HG02798 (cell line): Measurements from ENCODE around the gene EMILIN3.

ENCODE experiments used
- ATAC-seq: cut with Tn5 transposase; IDR thresholded peaks from one replicate; pipeline ENCODE4 v1.9.1; 2021; ENCODE audit warnings: mild to moderate bottlenecking; ENCODE audit not compliant: unreplicated experiment, poor library complexity

Gene EMILIN3

DNA sequence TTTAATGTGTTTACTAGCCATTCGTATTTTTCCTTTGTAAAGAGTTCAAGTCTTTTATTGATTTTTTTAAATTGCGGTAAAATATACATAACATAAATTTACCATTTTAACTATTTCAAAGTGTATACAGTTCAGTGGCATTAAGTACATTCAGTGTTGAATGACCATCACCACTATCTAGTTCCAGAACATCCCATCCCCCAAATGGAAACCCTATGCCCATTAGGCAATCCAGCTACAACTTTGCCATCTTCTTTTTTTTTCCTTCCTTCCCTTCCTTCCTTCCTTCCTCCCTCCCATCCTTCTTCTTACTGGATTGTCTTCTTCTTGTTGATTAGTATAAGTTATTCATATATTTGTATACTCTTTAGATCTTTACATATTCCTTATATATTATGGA, 17.4 kb downstream of the EMILIN3 start:
- no peak for ATAC-seq

DNA sequence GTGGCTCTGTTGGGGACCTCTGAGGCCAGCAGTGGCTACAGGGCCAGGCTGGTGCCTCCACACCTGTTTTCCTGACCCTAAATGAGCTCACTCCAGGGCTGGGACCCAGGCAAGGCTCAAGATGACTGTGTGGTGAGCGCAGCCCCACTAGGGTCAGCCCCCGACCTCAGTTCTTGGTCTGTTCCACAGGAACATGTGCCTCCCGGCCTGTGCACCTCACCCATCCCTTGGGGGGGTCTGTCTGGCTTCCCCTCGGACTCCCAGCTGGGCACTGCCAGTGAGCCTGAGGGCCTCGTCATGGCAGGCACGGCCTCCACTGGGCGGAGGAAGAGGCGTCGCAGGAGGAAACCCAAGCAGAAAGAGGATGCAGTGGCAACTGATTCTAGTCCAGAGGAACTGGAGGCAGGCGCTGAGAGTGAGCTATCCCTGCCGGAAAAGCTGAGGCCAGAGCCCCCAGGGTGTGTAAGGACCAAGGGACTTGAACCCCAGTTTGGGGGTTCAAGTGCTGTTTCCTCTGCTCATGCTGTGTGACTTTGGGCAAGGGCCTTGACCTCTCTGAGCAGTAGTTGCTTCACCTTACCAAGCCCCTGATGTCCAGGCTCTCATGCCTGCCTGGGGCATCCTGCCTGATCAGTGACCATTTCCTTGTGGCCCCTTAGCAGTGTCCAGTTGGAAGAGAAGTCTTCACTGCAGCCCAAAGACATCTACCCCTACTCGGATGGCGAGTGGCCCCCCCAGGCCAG, 18.0 kb downstream of the EMILIN3 start:
- ATAC-seq, result no peak

DNA sequence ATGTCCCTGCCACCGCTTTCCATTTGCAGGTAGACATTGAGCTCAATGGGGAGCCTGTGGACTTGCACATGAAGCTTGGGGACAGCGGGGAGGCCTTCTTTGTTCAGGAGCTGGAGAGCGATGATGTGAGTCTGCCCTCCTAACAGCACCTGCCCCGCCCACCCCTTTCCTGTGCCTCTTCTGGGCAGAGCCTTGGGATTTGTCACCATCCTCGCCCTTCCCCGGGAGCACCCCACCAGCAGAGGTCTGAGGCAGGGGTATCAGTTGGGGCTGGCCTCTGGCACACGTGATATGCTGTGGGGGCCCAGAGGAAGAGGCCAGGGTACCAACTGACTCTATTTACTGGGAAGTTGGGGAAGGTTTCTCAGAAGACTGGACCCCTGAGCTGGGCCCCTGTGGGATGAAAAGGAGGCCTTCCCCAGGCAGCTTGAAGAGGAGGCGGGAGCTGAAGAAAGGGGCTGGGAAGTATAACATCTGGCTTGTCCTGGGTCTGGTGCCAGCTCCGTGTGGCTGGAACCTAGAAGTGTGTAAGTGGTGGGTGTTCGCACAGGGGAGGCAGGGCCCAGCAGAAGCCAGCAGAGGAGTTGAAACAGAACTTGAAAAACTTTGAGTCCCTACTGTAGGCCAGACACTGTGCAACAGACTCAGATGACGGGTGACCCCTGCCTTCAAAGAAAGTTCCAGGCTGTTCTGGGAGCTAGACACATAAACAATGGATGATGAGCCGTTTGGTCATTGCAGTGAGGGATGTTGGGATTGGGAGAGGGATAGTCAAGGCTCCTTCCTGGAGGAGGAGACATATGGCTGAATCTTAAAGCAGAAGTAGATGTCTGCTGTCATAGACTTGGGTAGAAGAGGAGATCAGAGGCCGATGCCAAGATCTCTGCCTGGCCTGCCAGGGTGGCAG, 18.8 kb downstream of the EMILIN3 start:
- ATAC-seq, result no peak

DNA sequence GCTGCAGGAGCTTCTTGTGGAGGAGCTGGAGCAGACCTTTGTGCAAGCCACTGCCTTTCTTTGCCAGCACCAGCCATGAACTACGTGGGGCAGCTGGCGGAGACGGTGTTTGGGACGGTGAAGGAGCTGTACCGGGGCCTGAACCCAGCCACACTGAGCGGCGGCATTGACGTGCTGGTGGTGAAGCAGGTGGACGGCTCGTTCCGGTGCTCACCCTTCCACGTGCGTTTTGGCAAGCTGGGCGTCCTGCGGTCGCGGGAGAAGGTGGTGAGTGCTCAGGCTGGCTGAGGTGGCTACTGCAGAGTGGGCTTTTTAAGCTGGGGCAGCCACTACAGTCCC, 20.9 kb downstream of the EMILIN3 start:
- ATAC-seq, result no peak

DNA sequence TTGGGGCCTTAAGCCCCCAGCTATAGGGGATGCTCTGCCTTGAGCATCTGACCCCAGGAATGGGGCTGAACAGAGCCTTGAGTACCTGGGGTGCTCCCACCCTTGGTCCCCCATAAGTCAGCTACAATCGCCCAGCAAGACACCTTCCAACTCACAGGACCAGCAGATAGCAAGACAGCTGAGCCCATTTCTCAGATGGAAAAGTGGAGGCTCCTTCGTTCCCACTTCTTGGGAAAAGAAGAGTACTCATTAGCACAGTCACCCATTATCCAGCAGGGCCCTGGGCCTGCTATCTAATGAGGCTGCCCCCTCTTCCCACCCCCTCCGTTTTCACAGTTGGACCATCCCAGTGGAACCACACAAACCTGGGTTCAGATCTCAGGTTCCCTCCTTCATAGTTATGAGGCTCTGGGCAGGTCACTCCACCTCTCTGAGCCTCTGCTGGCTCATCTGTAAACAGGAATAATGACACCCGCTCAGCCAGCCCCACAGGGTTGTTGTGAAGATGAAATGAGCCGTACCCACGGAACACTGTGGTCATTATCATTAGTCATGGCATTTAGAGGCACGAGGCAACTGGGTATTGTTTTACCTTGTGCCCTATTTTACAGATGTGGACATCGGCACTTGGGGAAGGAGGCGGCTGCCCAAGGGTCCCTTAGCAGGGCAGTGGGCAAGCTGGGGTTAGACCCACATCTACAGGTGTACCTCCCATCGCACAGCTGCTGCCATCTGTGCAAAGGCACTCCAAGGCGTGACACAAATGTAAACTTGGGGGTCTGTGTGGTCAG, 21.5 kb downstream of the EMILIN3 start:
- ATAC-seq, result no peak

DNA sequence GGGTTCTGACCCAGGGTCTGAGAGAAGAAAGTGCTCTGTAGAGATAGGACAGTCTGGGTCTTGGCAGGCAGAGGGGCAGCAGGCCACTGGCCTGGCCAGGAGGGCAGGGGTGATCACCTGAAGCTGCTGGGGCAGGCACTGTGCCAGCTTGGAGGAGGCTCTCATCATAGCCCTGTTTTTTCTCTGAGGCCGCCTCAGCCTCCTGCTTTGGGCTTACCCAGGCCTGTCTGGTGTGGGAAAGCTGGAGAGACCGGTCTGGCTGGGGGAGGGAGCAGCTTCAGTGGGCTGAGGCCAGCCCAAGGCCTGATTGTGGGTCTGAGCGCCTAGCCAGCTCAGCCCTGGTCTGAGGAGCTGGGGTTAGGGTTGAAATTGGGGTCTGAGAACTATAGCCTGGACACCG, 22.1 kb downstream of the EMILIN3 start:
- ATAC-seq, result no peak

DNA sequence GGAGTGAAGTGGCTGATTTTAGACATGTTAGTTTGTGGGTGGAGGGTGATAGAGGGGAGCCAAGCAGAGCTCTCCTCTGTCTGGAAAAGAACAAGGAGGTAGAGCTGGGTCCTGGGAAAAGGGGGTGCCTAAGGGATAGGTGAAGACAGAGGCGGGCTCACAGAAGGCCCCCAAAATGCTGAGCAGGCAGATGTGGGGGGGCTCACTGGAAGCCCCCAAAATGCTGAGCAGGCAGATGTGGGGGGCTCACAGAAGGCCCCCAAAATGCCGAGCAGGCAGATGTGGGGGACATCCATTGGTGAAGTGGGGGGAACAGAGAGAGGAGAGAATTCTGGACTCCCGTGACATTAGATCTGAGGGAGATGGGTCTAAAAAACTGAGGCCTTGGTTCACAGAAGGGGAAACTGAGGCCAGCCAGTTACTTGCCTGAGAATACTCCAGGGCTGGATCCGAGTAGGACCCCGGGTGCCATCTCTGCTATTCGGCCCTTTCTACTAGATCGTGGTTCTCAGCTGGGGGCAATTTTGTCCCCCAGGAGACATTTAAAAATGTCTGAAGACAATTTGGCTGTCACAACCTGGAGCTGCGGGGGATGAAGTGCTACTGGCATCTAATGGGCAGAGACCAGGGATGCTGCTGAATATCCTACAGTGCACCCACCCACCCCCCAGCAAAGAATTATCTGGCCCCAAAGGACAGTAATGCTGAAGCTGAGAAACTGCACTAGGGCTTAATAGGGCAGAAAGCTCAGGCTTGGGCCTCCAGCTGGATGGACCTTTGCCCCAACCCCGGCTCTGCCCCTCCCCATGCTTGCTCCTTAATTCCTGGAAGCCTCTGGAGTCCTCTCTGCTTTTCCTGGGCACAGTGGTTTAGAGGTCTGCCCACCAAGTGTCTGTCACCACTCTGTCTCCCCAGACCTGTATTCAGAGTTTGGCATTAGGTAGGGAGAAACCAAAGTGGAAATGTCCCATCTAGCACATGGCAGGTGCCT, 23.8 kb downstream of the EMILIN3 start:
- ATAC-seq, result no peak

DNA sequence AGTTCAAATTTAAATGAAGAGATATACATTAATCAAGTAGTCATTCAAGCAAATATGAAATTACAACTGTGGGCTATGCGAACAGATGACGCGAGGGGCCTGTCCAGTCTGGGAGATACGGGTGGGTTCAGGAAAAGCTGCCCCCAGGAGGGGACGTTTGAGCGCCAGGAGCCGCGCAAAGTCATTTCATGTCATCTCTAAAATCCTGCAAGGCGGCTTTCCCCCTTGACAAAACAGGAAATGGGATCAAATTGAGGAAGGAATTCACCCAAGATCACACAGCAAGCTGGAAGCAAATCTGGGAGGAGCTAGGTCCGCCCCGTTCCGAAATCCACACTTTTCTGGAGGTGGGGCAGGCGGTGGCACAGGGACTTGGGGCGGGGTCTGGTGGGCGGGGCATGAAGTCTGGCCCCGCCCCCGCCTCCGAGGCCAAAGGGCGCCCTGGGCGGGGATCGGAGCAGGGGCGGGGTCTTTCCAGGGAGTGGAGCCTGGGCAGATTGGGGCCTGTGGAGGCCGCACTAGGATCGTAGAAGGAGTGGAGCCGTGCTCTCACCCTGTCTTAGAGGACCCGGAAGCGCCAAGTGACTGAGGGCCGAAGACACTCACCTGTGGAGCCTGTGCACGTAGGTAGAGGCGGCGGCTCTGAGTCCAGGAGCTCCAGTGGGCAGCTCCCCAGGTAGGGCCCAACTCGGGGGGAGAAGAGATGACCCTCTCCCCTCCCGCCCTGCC, 26.1 kb downstream of the EMILIN3 start, which contains the start of gene LPIN3:
LPIN3 (plus strand) TSS at position 495 of the 729 bp plus-strand sequence. CDS start 4,983 bp downstream, outside the sequence.
- peak; percentile 46 for ATAC-seq

DNA sequence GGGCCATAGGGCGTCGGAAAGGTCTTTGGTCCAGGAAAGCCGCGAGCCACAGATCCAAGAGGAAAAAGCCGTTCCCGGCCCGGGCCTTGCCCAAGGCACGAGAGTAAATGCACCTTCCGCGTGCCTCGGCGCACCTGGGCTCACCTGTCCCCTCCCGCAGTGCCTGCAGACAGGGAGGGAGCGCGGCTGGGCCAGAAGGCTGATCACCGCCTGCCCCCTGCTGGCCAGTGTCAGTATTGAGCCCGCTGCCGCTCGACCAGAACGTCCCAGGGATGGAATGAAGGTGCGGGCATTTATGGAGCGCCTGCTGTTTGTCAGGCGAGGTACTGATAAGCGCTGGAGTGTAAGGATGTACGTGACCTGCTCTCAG, 26.7 kb downstream of the EMILIN3 start:
- peak; percentile 83 for ATAC-seq

DNA sequence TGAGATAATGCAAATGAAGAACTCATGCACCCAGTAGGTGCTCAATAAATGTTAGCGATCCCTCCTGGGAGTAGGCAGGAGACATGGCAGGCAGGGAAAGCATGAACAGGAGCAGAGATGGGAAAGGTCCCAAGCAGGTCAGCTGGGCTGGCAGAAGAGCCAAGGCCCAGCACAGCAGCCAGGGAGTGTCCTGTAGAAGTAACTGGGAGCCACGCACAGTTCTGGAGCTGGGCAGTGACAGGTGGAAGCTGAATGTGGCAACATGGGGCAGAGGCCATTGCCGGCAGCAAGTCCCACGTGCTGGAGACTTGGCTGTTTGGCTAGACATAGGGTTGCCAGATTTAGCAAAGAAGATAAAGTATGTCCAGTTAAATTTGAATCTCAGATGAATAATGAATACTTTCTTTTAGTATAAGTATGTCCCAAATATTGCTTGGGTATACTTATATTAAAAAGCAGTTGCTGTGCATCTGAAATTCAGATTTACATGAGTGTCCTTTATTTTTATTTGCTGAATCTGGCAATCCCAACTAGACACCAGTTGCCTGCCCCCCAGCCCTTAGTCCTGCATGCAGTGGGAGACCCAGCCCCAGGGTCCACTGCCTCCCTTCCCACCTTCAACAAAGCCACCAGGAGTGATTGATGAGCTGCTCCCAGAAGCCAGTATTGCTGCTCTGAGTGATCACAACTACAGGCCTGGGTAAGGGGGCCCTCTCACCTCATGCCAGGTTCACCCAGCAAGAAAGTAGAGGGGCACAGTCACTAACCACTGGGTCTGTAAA, 29.7 kb downstream of the EMILIN3 start:
- ATAC-seq, result no peak

DNA sequence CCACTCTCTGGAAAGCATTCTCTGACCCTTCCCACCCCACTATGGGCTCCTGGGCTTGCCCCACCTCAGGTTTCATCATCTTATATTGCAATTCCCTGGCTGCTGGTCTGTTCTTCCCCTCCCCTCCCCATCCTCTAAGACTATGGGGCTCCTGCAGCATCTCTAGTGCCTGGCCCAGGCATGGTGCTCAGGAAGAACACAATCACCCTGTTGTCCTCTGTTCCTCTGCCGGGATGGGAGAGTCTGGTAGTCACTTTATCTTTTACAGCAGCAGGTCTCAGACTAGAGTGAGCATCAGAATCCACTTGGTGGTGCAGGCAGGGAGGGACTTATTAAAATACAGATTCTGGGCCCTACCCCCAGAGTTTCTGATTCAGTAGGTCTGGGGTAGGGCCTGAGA, 31.0 kb downstream of the EMILIN3 start:
- ATAC-seq, result no peak

DNA sequence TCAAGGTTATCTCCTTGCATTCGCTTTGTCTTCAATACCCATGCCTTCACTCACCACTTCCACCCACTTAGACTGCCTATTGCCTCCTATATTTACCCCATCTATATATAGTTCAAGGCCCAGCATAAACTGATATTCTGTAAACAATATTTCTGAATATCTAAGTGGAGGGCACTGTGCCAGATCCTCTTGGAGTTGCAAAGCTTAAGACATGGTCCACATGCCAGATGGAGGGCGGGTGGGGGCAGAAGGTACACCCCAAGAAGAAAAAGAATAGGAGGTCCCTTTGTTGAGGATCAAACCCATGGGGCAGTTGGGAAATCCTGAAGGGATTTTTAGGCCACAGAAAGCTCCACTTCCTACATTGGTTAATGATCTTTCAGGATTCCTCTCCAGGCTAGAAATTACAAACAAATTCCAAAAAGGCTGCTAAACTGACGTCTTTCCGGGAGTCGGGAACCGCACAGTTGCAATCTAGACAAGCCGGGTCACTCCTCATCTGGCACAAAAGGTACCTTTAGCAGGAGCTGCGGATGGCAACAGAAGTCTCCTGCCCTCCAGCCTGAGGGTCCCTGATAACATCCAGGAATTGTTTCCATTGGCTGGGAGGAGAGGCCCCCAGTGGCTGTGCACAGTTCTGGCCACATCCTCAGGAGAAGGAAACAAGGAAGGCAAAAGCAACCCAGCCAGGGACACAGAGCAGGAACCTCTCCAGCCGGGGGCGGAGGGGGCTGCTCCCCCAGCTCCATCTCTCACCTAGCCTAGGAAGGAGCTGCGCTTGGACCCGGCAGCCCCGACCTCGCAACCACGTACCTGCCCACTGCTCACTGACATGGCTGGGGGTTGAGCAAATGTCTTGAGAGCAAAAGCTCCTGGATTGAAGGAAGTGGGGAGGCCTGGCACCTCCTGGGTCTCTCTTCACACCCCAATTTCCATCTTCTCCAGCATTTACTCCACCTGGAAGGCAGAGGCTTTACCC, 31.9 kb downstream of the EMILIN3 start:
- ATAC-seq, result no peak

DNA sequence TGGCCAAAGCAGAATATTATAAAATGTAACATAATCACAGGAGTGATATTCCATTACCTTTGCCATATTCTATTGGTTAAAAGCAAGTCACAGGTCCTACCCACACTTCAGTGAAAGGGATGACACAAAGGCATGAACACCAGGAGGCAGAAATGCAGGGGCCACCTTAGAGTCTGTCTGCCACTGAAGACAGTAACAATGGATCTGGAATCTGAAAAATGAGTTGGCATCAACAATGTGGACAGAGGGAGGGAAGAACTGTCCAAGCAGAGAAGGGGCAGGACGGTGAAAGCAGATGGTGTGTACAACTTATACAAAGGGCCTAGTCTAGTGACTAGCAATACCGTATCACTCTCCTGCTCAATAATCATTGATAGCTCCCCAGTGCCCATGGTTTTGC, 32.6 kb downstream of the EMILIN3 start:
- no peak for ATAC-seq

DNA sequence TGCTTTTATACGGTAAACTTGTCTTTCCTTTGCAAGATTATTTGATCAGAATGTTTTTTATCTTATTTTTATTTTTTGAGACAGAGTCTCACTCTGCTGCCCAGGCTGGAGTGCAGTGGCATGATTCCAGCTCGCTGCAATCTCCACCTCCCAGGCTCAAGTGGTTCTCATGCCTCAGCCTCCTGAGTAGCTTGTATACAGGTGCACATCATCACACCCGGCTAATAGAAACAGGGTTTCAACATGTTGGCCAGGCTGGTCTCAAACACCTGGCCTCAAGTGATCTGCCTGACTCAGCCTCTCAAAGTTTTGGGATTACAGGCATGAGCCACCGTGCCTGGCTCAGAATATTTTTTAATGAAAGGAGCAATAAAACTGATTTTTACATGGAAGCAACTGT, 34.9 kb downstream of the EMILIN3 start:
- ATAC-seq, result no peak

DNA sequence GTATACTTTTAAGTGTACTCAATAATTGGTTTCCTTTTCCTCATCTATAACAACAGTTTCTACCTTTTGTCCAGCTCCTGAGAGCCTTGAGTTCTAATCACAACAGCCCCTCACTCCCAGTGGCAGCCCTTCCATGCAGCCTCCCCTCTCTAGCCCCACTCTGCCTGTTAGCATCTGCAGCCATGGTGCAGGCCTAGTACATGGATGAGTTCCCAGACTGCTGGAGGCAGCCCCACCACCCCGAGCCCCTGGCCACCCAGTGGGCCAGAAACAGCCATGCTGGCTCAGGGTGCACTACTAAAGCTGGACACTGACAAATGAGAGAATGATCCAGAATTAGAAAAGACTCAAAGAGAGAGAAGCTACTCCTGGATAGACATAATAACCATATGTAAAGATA, 35.7 kb downstream of the EMILIN3 start:
- ATAC-seq, result no peak

DNA sequence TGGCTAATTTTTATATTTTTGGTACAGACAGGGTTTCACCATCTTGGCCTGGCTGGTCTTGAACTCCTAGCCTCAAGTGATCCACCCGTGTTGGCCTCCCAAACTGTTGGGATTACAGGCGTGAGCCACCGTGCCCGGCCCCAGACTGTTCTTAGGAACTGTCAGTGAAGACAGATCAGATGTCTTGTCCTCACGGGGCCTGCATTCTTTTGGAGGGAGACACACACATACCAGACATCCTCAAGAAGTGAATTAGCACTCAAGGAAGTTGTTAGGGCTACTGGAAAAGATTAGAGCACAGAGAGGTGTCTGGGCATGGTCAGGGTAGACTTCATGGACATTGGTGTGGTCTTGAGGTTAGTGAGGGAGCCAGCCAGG, 36.3 kb downstream of the EMILIN3 start:
- no peak for ATAC-seq
